ENCODE measurements around the gene ZNF566. TPM values are rescaled to one million over a fixed set of nuclear protein-coding genes. Genes with fewer than 3 reads are reported as not detected.

ZNF566 gene
- total RNA-seq, 4 donors from 2014 or later = 17.7 to 22.2 (median 18.5) TPM

DNA sequence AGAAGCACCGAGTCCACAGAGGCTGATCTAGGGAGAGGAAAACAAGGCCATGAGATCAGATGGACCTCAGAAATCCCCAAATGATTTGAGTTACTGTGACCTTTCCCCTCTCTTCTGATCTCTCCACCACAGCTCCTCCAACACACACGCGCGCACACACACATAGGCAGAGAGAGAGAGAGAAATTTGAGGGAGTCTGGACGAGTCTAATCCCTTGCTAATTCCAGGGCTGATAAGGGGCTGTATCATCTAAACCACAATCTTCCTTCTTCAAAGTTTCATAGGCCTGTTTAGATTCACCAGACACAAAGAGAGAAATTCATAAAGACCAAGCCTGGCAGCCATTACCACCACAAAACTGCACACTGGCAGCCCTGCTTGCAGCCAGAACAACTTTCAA lies 79.5 kb downstream of the ZNF566 start:
- TF ChIP-seq, protein P1, sequence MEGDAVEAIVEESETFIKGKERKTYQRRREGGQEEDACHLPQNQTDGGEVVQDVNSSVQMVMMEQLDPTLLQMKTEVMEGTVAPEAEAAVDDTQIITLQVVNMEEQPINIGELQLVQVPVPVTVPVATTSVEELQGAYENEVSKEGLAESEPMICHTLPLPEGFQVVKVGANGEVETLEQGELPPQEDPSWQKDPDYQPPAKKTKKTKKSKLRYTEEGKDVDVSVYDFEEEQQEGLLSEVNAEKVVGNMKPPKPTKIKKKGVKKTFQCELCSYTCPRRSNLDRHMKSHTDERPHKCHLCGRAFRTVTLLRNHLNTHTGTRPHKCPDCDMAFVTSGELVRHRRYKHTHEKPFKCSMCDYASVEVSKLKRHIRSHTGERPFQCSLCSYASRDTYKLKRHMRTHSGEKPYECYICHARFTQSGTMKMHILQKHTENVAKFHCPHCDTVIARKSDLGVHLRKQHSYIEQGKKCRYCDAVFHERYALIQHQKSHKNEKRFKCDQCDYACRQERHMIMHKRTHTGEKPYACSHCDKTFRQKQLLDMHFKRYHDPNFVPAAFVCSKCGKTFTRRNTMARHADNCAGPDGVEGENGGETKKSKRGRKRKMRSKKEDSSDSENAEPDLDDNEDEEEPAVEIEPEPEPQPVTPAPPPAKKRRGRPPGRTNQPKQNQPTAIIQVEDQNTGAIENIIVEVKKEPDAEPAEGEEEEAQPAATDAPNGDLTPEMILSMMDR (IDR thresholded peaks at IDR 0.05) = no peak
- TF ChIP-seq POLR2A (IDR thresholded peaks at IDR 0.05) = no peak
- Histone ChIP-seq H3K36me3 (peaks cover 13 to 28% of the 10 kb centered on the region in 2 donors), H3K4me1 (no peaks in the 10 kb centered on the region), H3K27ac (no peak overlapping the region), H3K27me3 (no peaks in the 10 kb centered on the region), H3K9me3 (no peaks in the 10 kb centered on the region), H3K4me3 (replicated peaks in 1 of 3) (no peak overlapping the region)
- 85 to 96% methylated on average over 5 of the region's 5 CpGs for WGBS, 2 donors
- no peak for DNase-seq
- intact Hi-C loops (cut with DNase I) = no loop called here

DNA sequence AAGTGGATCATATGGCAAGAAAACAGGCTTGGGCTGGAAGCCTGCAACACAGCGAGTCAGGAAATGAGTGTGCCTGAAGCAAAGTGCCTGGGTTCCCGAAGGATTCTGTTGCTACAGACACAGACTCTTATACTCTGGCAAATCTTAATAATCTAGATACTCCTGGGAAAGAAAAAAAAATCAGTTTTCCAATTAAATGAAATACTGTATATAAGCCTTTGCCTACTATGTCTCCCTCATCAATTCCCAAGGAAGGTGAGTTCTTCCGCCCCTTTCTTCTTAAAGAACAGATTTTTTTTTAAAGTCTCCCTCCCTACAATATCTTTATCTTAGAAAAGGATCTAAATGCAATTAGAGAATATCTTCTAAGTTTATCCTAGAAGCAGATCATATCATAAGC lies 81.3 kb downstream of the ZNF566 start:
- no peak overlapping the region for H3K4me3 ChIP-seq (replicated peaks in 1 of 3)
- WGBS, 2 donors = 81 to 91% methylated on average over 3 of the region's 3 CpGs
- H3K9me3 ChIP-seq = no peaks in the 10 kb centered on the region
- no peaks in the 10 kb centered on the region for H3K27me3 ChIP-seq
- H3K36me3 ChIP-seq = peaks cover 27 to 38% of the 10 kb centered on the region in 2 donors
- TF ChIP-seq, protein P1 (IDR thresholded peaks at IDR 0.05) = no peak
- TF ChIP-seq POLR2A (IDR thresholded peaks at IDR 0.05) = no peak
- DNase-seq = no peak
- intact Hi-C loops (cut with DNase I) = no loop called here
- H3K4me1 ChIP-seq = no peaks in the 10 kb centered on the region
- no peak overlapping the region for H3K27ac ChIP-seq

DNA sequence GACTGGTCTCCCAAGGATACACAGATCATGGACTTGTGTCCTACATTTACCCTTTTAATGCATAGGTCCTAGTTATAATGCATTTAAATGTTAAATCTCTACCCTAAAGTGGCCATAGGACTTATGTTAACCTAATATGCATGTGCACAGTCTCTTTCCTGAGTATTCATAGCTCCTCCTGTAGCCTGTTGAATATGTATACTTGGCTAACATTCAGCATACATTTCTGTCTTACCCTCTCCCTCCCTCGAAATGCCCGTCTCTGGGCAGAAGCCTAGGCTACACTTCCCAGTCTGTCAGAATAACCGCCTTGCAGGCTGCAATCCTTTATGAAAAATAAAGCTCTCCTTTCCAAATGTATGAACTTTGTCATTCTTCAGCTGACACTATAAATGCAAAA lies 84.9 kb downstream of the ZNF566 start:
- Histone ChIP-seq H3K9me3 (no peaks in the 10 kb centered on the region), H3K4me1 (no peaks in the 10 kb centered on the region), H3K36me3 (peaks cover 37 to 43% of the 10 kb centered on the region in 2 donors), H3K4me3 (replicated peaks in 1 of 3) (no peak overlapping the region), H3K27me3 (no peaks in the 10 kb centered on the region), H3K27ac (no peak overlapping the region)
- no peak for DNase-seq
- 98 to 100% methylated on average over 3 of the region's 3 CpGs for WGBS, 2 donors
- intact Hi-C loops (cut with DNase I) = no loop called here
- no peak for TF ChIP-seq POLR2A (IDR thresholded peaks at IDR 0.05)

DNA sequence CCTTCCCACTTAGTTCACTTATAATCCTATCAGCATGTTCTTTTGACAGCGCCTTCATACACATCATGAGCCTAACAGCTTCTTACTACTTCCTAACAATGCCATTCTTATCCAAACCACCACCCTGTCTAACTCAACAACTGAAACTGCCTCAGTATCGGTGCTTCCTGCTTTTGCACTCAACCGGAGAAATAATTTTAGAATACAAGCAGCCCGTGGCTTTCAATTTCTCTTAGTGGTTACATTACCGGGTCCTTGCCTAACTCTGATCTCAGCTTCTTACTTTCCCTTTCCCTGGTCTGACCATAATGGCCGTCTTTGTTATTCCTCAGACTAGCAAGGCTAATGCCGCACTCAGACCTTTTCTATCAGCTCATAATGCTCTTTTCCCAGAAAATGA lies 87.9 kb downstream of the ZNF566 start:
- 94 to 97% methylated on average over 7 of the region's 7 CpGs for WGBS, 2 donors
- intact Hi-C loops (cut with DNase I) = no loop called here

DNA sequence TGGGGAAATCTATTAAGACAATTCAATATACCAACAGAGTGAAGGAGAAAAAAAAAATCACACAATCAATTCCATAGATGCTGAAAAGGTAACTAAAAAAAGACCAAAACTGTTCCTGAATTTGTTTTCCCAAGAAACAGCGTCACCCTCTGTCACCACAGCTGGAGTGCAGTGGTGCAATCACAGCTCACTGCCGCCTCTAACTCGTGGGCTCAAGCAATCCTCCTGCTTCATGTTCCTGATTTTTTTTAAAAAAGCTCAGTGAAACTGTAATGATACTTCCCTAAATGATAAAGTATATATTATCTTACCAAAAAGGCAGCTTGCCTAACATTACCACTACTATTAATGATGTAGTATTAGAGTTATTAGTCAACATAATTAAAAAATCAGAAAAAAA lies 90.8 kb downstream of the ZNF566 start:
- 92 to 96% methylated on average over 3 of the region's 3 CpGs for whole genome bisulfite sequencing, 2 donors
- no peak overlapping the region for H3K4me3 ChIP-seq (replicated peaks in 1 of 3)
- DNase-seq = no peak
- no peak for TF ChIP-seq POLR2A (IDR thresholded peaks at IDR 0.05)
- H3K9me3 ChIP-seq = no peaks in the 10 kb centered on the region
- H3K27ac ChIP-seq = no peak overlapping the region
- H3K36me3 ChIP-seq = peaks cover 6 to 20% of the 10 kb centered on the region in 2 donors
- no peaks in the 10 kb centered on the region for H3K4me1 ChIP-seq
- no peaks in the 10 kb centered on the region for H3K27me3 ChIP-seq
- intact Hi-C loops (cut with DNase I) = no loop called here

More for the DNA sequence above, 87.9 kb downstream of the ZNF566 start:
- Histone ChIP-seq H3K9me3 (no peaks in the 10 kb centered on the region), H3K27ac (no peak overlapping the region), H3K36me3 (peaks cover 27 to 28% of the 10 kb centered on the region in 2 donors), H3K27me3 (no peaks in the 10 kb centered on the region), H3K4me1 (no peaks in the 10 kb centered on the region), H3K4me3 (replicated peaks in 1 of 3) (no peak overlapping the region)
- no peak for TF ChIP-seq POLR2A (IDR thresholded peaks at IDR 0.05)
- TF ChIP-seq, protein P1 (IDR thresholded peaks at IDR 0.05) = no peak
- no peak for DNase-seq

Other genes starting within 250 kb of the ZNF566 start
- 10 to 100 TPM in 2 of 4 donors, 1 to 10 TPM in 2; 8.6 to 14.9 (median 10.5) TPM for gene ZFP14, start 110.4 kb downstream of the ZNF566 start, total RNA-seq
- 10 to 100 TPM in 1 of 4 donors, 1 to 10 TPM in 3; 8.2 to 11.0 (median 9.1) TPM for gene ZFP82, start 70.9 kb downstream of the ZNF566 start, total RNA-seq
- gene ZNF260, start 38.7 kb upstream of the ZNF566 start, total RNA-seq = 10 to 100 TPM; 17.3 to 23.4 (median 17.8) TPM
- 10 to 100 TPM; 11.4 to 19.5 (median 15.2) TPM for gene ZNF529, start 83.7 kb upstream of the ZNF566 start, total RNA-seq
- 10 to 100 TPM; 11.3 to 30.5 (median 19.0) TPM for gene ZNF382, start 115.8 kb upstream of the ZNF566 start, total RNA-seq
- gene ZNF461, start 177.3 kb upstream of the ZNF566 start, total RNA-seq = 10 to 100 TPM; 13.2 to 19.5 (median 16.2) TPM
- gene ZNF567, start 198.1 kb upstream of the ZNF566 start, total RNA-seq = 10 to 100 TPM in 3 of 4 donors, 1 to 10 TPM in 1; 8.0 to 27.9 (median 14.3) TPM

Measured in thyroid gland (tissue), 4 donors.